ENCODE data around the gene HOMER3.

DNA sequence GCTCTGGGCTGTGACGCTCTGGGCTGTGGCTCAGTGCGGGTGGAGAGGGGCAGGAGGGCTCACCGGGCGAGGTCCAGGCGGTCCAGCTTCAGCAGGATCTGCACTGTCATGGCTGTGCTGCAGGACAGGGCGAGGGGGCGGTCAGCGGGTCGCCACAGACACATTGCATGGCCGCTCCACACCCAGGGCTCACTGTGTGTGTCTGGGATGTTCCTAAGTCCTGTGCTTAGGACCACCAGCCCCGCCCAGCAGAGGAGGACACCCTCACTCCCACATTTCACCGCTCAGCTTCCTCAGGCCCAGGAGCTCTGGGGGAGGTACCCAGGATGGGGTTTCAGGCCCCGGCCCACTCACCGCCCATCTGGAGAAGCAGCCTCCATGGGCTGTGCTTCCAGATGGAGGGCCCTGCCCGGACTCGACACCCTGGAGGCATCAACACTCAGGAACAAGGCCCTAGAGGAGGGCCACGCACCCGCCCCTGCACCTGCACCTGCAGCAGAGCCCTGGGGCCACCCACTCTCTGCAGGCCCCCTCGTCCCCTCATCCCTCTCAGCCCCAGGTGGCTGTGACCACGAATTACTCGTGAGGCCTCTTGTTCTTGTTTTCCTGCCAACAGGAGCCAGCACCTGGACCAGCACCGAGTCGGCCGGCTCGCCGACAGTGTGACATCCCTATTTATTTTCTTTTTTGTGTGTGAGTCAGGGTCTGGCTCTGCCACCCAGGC, 35.3 kb downstream of the HOMER3 start:
- TF ChIP-seq EZH2 (IDR thresholded peaks at IDR 0.05; ENCODE audit: insufficient read depth, poor library complexity, severe bottlenecking) = no peak
- TF ChIP-seq EZH2phosphoT487 (IDR thresholded peaks at IDR 0.05; ENCODE audit: insufficient read depth, low read depth) = no peak
